GDM1 (cell line): Measurements from ENCODE around the gene FUZ.

Experiments used
- DNase-seq: peaks from one replicate; lab custom pipeline; 2025; lab: John Stamatoyannopoulos, UW

FUZ gene

DNA sequence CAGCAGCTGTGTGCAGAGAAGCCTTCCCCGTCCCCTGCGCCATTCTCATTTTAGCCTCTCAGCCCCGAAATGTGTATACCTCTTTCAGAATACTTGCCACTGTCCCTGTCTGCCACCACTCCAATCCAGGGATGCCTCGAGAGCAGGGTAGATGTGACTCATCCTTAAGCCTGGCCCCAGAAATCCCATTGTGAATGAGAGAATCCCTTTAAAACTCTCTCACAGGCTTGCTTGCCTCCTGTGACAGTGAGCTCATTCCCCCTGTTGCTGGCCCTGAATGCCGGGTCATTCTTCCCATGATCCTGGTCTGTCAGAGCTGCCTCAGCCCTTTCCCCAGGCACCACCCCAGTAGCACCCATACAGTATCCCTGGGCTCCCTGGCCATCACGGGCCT lies 36.7 kb downstream of the FUZ start:
- no peak for DNase-seq

DNA sequence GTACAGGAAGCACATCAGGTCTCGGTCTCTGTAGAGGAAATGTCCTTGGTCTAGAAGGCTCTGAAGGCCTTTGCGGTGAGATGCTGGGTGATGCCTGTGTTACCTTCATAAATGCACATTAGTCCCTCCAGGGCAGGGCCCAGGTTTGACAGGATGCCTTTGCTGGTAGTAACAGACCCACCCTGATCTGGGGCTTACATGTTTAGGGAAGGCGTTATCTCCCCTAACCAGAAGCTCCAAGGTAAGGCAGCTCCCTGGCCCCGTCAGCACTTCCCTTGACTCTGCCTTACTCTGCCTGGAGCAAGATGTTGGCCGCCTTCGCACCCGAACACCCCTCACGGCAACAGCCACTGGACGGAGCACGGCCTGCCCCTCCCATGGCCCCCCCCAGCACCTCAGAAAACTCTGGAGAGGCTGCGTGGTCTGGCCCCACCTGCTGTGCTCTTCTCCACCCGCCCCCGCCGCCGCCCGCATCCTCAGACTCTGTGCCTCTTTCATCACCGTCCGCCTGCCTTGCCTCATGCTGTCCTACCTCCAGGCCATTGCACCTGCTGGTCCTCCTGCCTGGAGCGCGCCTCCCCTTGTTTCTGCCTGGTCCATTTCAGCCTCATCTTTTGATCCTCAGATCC lies 37.2 kb downstream of the FUZ start:
- no peak for DNase-seq

DNA sequence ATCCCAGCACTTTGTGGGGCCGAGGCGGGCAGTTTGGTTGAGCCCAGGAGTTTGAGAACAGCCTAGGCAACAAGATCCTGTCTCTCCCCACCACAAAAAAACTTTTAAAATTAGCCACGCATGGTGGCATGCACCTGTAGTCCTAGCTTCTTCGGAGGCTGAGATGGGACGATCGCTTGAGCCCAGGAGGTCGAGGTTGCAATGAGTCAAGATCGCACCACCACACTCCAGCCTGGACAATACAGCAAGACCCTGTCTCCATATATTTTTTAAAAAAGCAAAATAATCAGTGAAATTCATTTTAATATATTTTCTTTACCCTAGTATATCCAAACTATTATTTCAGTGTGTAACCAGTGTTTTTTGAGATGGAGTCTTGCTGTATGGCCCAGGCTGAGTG lies 38.1 kb downstream of the FUZ start:
- DNase-seq, result no peak

DNA sequence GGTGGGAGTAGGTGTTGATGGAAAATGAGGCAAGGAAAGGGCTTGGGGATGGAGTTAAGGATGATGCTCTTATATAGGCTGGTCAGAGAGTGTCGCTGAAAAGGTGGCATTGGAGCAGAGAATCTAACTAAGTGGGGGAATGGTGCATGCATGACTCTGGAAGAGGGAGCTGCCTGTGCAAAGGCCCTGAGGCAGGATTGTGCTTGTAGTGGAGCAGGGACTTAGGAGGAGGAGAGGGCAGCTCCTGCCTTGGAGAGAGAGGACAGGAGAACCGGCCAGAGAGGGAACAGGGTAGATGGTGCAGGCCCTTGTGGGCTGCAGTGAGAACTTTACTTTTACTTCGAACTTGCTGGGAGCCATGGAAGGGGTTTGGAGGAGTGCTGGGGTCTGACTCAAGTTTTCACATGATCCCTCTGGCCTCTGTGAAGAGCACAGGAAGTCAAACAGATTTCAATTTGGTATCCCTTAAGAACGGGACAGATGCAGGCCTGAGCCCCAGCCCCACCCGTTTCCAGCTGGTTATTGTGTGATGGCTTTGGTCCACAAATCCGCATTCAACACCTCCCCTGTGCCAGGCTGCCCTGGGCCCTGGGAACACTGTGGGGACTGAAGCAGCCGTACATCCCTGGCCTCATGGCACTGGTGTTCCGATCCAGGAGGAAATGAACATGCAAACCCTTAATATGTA lies 39.3 kb downstream of the FUZ start:
- DNase-seq, result no peak

DNA sequence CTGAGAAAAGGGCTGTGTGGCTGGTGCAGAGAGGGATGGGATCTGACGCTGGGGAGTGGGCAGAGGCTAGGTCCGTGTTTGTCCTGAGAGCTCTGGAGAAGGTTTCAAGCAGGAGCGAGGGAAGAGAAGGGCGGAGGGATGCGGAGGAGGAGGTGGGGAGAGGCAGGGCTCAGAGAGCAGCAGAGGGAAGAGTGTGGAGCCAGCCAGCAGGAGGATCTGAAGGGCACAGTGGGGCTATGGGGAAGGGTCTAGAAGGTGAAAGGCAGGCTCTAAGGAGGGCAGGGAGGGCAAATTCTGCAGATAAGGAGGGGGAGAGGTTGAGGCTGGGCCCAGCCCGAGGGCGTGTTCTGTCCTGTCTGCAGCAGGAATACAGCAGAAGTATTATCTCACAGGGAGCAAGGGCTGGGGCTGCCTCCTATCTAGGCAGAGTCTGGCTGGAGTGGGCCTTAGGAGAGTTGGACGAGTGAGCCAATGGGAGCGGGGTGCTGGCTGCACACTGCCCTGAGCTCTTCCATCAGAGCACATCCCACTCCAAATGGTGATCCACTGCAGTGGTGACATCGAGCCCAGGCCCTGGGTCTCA lies 40.2 kb downstream of the FUZ start:
- no peak for DNase-seq

DNA sequence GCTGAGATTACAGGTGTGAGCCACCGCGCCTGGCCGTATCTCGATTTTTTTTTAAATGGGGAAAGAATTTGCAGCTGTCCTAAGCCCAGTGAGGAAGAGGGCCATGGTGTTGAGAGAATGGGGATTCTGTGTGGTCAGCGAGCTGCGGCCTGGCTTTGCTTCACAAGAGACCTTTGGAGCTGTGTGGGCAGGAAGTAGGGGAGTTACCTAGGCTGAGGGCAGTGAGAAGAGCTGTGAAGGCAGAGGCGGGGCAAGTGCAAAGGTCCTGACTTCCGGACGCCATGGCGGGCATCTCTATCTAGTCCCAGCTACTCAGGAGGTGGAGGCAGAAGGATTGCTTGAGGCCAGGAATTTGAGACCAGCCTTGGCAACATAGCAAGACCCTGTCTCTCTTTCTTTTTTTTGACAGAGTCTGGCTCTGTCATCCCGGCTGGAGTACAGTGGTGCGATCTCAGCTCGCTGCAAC lies 41.4 kb downstream of the FUZ start:
- no peak for DNase-seq

DNA sequence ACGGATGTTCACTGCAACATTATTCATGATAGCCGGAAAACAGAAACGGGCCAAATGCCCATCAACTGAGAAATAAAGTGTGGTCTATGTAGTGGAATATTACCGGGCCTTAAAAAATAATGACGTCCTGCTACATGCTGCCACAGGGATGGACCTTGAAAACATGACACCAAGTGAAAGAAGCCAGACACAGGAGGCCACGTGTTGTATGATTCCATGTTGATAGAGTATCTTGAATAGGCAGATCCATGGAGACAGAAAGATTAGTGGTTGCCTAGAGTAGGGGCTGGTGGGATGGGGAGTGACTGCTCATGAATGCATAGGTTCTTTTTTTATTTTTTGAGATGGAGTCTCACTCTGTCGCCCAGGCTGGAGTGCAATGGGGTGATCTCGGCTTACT lies 42.6 kb downstream of the FUZ start:
- DNase-seq, result no peak

DNA sequence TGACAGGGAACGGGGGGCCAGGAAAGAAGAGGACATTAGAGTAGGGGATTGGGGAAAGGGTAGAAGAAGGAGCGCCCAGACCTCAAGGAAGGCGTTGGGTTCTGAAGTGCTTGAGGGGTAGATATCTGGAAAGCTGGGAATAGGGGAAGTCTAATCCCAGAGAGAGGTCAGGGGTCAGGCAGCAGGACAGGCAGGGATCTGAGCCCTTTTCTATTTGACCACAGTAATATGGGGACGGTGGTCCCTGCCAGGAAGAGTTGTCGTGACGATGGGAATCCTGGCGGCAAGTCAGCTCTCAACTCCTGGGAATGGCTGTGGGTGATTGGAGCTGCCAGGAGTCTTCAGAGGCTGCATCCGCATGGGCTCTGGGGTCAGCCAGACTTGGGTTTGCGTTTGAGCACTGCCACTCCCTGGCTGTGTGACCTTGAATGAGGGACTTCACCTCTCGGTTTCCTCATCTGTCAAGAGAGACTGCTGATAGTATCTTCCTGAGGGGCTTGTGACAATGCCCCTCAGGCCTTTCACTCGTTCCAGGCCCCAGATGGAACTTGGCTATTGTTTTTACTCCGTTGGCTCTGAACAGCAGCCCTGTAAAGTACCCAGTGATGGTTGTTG lies 45.0 kb downstream of the FUZ start:
- no peak for DNase-seq

DNA sequence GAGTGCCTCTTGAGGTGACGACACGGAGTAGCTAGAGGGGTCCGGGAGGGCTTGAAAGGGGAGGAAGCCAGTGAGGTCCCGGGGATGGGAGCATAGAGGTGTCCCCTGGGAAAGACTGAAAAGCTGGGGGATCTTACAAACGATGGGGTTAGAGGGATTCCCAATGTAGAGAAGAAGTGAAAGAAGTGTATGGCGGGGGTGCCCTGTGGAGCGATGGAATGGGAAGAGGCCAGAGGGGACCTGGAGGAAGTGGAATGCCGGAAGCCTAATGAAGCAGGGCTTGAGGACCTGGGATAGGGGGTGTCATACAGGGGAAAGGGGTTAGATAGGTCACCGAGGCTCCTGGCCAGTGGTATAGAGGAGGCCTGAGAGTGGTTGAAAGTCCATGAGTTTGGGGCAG lies 45.7 kb downstream of the FUZ start:
- no peak for DNase-seq

DNA sequence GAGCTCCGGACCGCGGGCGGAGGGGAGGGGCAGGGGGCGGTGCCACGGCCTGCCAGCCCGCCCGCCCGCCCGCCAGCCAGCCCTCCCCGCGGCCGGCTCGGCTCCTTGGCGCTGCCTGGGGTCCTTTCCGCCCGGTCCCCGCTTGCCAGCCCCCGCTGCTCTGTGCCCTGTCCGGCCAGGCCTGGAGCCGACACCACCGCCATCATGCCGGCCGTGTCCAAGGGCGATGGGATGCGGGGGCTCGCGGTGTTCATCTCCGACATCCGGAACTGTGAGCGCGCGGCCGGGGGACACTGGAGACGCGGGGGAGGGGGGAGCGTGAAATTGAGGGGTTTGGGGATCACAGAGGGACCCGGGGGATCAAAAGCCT lies 46.2 kb downstream of the FUZ start, which contains the start of gene AP2A1:
Gene AP2A1 (plus strand): TSS at position 72 of the 370 bp plus-strand sequence. CDS start 133 bp downstream, at position 205.
- DNase-seq, result no peak

DNA sequence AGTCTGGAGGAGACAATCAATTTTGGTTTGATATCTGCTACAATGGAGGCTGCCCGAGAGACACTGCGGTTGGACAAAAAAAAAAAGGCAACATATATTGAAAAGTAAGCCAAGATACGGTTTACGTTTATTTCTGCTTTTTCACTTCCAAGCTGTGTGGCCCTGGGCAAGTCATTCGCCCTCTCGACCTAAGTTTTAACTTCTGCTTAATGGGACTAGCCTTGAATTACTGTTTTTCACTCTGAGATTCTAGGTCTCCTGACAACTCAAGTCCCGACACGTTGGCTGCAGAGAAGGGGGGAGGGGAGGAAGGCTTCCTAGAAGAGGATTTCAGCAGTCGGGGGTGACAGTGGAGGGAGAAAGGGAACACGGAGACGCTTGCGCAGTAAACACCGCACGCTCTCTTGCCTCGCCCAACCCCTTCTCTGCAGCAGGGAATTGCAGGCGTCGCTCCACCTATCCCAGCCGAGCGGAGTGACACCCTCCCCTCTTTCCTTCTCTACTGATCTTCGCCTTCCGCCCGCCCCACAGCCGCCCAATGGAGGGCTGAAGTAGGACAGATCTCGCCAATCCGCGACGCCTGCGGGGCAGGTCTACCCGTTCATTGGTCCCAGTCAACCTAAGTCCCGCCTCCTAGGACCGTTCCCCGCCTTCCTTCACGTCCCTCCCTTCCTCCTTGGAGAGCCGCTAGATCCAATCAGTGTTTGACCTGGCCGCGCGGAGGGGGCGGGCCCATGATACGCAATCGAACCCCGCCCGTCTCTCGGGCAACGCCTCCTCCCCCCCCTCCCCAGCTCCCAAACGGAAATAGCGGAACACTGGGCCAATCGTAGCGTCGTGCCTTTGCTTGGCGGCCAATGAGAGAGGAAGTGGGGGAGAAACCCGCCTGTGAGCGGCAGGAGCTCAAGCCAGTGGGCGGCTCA lies 46.8 kb downstream of the FUZ start:
- DNase-seq, result peak; percentile 100

DNA sequence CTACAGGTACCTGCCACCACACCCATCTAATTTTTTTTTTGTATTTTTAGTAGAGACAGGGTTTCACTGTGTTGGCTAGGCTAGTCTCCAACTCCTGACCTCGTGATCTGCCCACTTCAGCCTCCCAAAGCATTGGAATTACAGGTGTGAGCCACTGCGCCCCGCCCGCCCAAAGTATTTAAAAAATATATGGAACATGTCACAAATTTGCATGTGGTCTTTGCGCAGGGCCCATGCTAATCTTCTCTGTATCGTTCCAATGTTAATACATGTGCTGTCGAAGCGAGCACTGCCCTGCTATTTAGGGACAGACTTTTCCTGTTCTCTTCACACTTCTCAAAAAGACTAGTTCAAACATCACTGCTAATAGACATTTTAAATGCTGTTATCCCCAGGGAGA lies 48.8 kb downstream of the FUZ start:
- DNase-seq, result no peak

DNA sequence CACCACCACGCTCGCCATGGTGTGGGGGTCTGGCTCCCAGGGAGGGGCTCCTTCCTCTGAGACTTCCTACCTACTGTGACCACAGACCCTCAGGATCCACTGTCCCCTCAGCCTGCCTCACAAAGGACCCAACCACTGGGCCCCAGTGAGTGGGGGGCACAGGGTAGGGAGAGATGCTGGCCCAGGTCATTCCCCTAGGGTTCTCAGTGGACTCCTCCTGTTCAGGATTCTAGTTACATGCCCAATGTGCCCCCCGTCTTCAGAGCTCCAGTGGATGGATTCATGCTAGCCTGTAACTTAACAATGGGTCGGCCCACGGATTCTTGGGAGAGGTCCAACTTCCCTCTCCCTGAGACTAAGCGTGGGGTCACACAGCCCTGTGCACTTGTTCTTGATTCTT lies 49.9 kb downstream of the FUZ start, which contains the start of gene TSKS:
Gene TSKS (minus strand): TSS at position 77 of the 400 bp plus-strand sequence. CDS start 59 bp downstream, at position 18.
- no peak for DNase-seq

DNA sequence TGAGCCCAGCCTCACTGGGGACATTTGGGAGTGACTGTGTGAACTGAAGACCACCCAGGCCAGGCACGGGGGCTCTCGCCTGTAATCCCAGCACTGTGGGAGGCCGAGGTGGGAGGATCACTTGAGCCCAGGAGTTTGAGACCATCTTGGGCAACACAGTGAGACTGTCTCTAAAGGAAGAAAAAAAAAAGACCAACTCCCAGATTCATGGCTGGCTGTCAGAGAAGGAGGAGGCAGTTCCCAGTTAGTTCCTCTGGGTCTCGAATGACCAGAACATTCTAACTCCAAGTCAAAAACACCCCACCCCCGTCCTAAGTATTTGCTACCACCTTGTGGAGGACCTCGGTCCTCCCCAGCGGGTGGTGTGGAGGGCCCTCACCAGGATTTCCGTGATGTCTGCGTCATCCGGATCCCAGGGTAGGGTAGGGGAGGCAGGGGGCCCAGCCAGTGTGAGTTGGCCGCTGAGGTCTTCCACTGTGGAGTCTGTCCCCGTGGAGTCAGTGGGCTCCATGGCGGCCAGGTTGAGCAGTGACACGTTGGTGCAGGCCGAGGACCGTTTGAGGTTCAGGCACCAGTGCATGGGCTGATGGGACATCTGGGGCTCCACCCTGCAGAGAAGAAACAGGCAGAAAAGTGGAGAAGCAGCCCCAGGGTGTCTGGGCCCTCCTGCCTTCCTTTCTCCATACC lies 51.3 kb downstream of the FUZ start:
- DNase-seq, result no peak

DNA sequence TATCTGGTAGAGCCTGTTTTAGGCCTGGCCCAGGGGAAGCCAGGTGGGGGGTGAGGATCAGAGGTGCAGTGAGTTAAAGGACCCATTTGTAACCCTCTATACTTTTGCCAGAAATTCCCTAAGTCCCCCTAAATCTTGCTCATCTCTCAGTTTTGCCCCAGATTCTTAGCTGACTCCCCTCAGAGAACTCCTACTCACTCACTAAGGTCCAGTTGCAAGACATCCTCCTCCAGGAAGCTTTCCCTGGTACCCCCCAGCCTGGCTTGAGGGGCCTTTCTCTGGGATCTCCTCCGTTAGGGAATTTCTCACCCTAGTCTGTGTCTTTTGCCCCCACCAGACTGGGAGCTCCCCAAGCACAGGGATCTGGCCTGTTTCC lies 51.9 kb downstream of the FUZ start:
- no peak for DNase-seq

DNA sequence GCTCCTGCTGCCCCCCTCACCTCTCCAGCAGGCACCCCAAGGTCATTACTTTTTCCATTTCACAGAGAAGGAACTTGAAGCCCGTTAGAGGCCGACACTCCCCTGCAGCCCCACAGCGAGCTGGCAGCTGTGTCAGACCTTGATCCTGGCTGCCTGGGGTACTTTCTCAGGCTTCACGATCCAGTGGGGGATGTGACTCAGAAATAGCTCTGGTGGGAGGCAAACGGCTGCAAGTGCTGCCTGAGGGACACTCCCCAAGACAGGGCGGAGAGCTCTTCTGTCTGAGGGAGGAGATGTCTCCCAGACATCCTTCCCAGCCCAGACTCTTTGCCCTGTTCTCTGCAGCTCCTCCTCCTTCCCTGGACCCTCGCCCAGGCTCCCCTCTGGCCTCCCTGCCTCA lies 54.8 kb downstream of the FUZ start:
- no peak for DNase-seq
